BLaER1 (cell line): ENCODE results near the gene MAP4K4.
"Not testable (repeated sequence)": the region's sequence is repeated elsewhere in the genome, so short reads cannot be mapped to it uniquely, and the experiment has no call there.

Experiments
- H3K27ac ChIP-seq: shearing (Covaris generic); formaldehyde crosslinking; 2 replicates; pipeline ENCODE4 v1.8.1; 2022
- H3K27me3 ChIP-seq: shearing (Covaris generic); formaldehyde crosslinking; 2 replicates; pipeline ENCODE4 v1.8.1; 2022
- H3K36me3 ChIP-seq: shearing (Covaris generic); formaldehyde crosslinking; 2 replicates; pipeline ENCODE4 v1.8.1; 2022
- H3K4me1 ChIP-seq: shearing (Covaris generic); formaldehyde crosslinking; 2 replicates; pipeline ENCODE4 v1.8.1; 2022
- H3K4me2 ChIP-seq: shearing (Covaris generic); formaldehyde crosslinking; 2 replicates; pipeline ENCODE4 v1.8.1; 2022
- H3K4me3 ChIP-seq: shearing (Covaris generic); formaldehyde crosslinking; 2 replicates; pipeline ENCODE4 v1.8.1; 2022
- H3K9ac ChIP-seq: shearing (Covaris generic); formaldehyde crosslinking; 2 replicates; pipeline ENCODE4 v1.8.1; 2022
- H3K9me3 ChIP-seq: shearing (Covaris generic); formaldehyde crosslinking; 2 replicates; pipeline ENCODE4 v1.8.1; 2022
- H4K20me1 ChIP-seq: shearing (Covaris generic); formaldehyde crosslinking; 2 replicates; pipeline ENCODE4 v1.8.1; 2022
- Cebpa-rat ChIP-seq: shearing (Covaris generic); IDR thresholded peaks from 2 replicates; pipeline ENCODE4 v1.8.1; 2022

The MAP4K4 gene

GRCh38 chr2:101900375-101900774 lies 202.9 kb downstream of the MAP4K4 start:
- H3K27me3 ChIP-seq: no peaks in the 10 kb centered on the region
- no peak overlapping the region for H3K27ac ChIP-seq

GRCh38 chr2:101901241-101901640 lies 203.7 kb downstream of the MAP4K4 start:
- H3K9ac ChIP-seq: no peak overlapping the region
- H3K4me1 ChIP-seq: no peaks in the 10 kb centered on the region
- no peaks in the 10 kb centered on the region for H3K27me3 ChIP-seq
- no peak overlapping the region for H3K4me3 ChIP-seq
- H4K20me1 ChIP-seq: no peaks in the 10 kb centered on the region
- H3K27ac ChIP-seq: no peak overlapping the region
- no peak overlapping the region for H3K4me2 ChIP-seq
- peaks cover 17% of the 10 kb centered on the region; the same call in 1 of the 2 replicates for H3K36me3 ChIP-seq
- no peak for TF ChIP-seq Cebpa-rat
- H3K9me3 ChIP-seq: peaks cover 28% of the 10 kb centered on the region

More at GRCh38 chr2:101900375-101900774, 202.9 kb downstream of the MAP4K4 start:
- Histone ChIP-seq H3K9me3 (peaks cover 20% of the 10 kb centered on the region), H3K4me1 (no peaks in the 10 kb centered on the region), H3K4me3 (no peak overlapping the region), H3K36me3 (peaks cover 25% of the 10 kb centered on the region; the same call in 1 of the 2 replicates), H3K4me2 (no peak overlapping the region), H3K9ac (no peak overlapping the region), H4K20me1 (no peaks in the 10 kb centered on the region)
- no peak for TF ChIP-seq Cebpa-rat

GRCh38 chr2:101902169-101902568 lies 204.7 kb downstream of the MAP4K4 start:
- Histone ChIP-seq H3K4me1 (no peaks in the 10 kb centered on the region), H3K9me3 (peaks cover 38% of the 10 kb centered on the region), H4K20me1 (no peaks in the 10 kb centered on the region), H3K27me3 (no peaks in the 10 kb centered on the region), H3K4me2 (no peak overlapping the region), H3K9ac (no peak overlapping the region), H3K27ac (no peak overlapping the region), H3K36me3 (0 out of 2 replicates have a peak, but pooled peaks cover 11% of the 10 kb centered on the region), H3K4me3 (no peak overlapping the region)
- no peak for TF ChIP-seq Cebpa-rat

DNA sequence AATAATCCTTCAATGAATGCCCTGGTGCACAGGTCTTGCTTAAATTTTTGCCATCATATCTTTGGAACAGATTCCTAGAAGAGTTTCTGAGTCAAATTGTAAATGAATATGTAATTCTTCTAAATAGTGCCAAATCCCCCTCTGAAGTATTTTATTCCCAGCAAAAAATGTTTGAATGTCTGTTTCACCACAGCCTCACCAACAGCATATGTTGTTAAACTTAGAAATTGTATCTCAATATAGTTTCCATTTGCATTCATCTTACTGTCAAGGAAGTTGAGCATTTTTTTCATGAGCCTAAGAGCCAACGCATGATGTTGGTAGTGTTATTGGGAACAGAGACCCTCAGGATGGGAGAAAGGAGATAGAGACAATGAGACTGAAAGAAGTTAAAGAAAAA lies 207.4 kb downstream of the MAP4K4 start:
- Histone ChIP-seq H3K4me1 (no peaks in the 10 kb centered on the region), H4K20me1 (no peaks in the 10 kb centered on the region), H3K4me3 (no peak overlapping the region), H3K36me3 (no peaks in the 10 kb centered on the region), H3K9ac (no peak overlapping the region), H3K9me3 (peaks cover 60% of the 10 kb centered on the region), H3K27me3 (no peaks in the 10 kb centered on the region), H3K4me2 (no peak overlapping the region), H3K27ac (no peak overlapping the region)
- TF ChIP-seq Cebpa-rat: no peak

GRCh38 chr2:101905746-101906336 lies 208.3 kb downstream of the MAP4K4 start:
- no peaks in the 10 kb centered on the region for H3K4me1 ChIP-seq
- no peak overlapping the region for H3K27ac ChIP-seq
- TF ChIP-seq Cebpa-rat: no peak
- H3K4me3 ChIP-seq: no peak overlapping the region
- H3K9me3 ChIP-seq: peaks cover 60% of the 10 kb centered on the region
- H4K20me1 ChIP-seq: no peaks in the 10 kb centered on the region
- H3K4me2 ChIP-seq: no peak overlapping the region
- no peaks in the 10 kb centered on the region for H3K36me3 ChIP-seq
- H3K9ac ChIP-seq: no peak overlapping the region
- no peaks in the 10 kb centered on the region for H3K27me3 ChIP-seq

- peaks cover 59% of the 10 kb centered on the region for H3K9me3 ChIP-seq
- H4K20me1 ChIP-seq: no peaks in the 10 kb centered on the region
- no peak for TF ChIP-seq Cebpa-rat
- no peak overlapping the region for H3K27ac ChIP-seq
- H3K4me2 ChIP-seq: no peak overlapping the region
- no peak overlapping the region for H3K9ac ChIP-seq
- no peaks in the 10 kb centered on the region for H3K36me3 ChIP-seq
- H3K4me1 ChIP-seq: no peaks in the 10 kb centered on the region
- H3K27me3 ChIP-seq: no peaks in the 10 kb centered on the region
- H3K4me3 ChIP-seq: no peak overlapping the region
These were observed 212.3 kb downstream of the MAP4K4 start for GRCh38 chr2:101909760-101910159.

DNA sequence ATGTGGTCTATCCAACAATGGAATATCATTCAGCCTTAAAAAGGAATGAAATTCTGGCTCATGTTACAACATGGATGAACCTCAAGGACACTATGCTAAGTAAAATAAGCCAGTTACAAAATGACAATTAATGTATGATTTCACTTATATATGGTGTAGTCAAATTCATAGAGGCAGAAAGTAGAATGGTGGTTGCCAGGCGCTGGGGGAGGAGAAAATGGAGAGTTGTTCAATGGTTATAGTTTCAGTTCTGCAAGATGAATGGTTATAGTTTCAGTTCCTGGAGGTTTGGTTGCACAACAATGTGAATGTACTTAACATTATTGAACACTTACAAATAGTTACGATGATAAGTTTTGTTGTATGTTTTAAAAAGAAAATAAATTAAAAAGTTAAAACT lies 215.0 kb downstream of the MAP4K4 start:
- Histone ChIP-seq H3K27me3 (no peaks in the 10 kb centered on the region), H4K20me1 (no peaks in the 10 kb centered on the region), H3K9ac (no peak overlapping the region), H3K9me3 (peaks cover 34% of the 10 kb centered on the region), H3K36me3 (no peaks in the 10 kb centered on the region), H3K4me2 (no peak overlapping the region), H3K4me3 (no peak overlapping the region), H3K4me1 (no peaks in the 10 kb centered on the region), H3K27ac (no peak overlapping the region)
- no peak for TF ChIP-seq Cebpa-rat

DNA sequence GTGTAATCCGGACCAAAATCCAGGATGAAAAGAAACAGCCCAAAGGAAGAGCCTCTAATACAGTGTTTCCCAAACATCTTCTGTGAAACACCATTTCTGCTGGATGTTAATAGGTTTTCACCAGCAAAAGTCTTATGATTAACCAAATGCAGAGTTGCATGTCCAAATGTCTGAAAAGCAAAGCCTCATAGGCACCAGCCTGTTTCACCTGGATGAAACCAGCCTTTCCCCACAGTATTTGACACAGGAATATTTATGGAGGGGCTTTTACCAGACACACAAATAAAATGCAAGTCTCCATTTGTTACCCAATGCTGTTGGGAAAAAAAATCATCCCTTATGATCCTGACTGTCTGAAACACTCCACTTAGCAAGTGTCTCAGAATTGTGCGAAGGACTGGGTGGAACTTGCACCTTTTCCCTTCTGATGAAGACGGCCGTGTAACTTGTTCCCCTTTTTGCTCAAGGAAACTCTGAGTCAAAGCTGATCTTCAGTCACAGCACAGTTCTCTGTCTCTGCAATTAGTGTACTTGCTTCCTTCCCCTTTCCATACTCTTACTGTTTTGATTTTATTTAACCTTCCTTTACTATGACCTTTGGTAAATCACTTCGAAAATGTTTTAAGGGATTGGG lies 223.9 kb downstream of the MAP4K4 start:
- Histone ChIP-seq H3K9me3 (peaks cover 36% of the 10 kb centered on the region), H4K20me1 (no peaks in the 10 kb centered on the region), H3K4me1 (no peaks in the 10 kb centered on the region), H3K27me3 (no peaks in the 10 kb centered on the region), H3K4me3 (no peak overlapping the region), H3K27ac (no peak overlapping the region), H3K9ac (no peak overlapping the region), H3K4me2 (no peak overlapping the region), H3K36me3 (0 out of 2 replicates have a peak, but pooled peaks cover 4% of the 10 kb centered on the region)
- no peak for TF ChIP-seq Cebpa-rat

DNA sequence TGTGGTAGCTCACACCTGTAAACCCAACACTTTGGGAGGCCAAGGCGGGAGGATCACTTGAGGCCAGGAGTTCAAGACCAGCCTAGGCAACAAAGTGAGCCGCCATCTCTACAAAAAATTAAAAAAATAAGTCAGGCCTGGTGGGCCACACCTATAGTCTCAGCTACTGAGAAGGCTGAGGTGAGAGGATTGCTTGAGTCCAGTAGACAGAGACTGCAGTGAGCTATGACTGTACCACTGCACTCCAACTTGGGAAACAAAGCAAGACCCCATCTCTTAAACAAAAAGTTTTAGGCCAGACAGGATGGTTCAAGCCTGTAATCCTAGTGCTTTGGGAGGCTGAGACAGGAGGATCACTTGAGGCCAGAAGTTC lies 224.4 kb downstream of the MAP4K4 start:
- no peak for TF ChIP-seq Cebpa-rat
- 0 out of 2 replicates have a peak, but pooled peaks cover 4% of the 10 kb centered on the region for H3K36me3 ChIP-seq
- no peaks in the 10 kb centered on the region for H4K20me1 ChIP-seq
- no peaks in the 10 kb centered on the region for H3K4me1 ChIP-seq
- no peaks in the 10 kb centered on the region for H3K27me3 ChIP-seq
- peaks cover 41% of the 10 kb centered on the region for H3K9me3 ChIP-seq
- H3K4me2 ChIP-seq: no peak overlapping the region
- H3K9ac ChIP-seq: no peak overlapping the region
- H3K4me3 ChIP-seq: no peak overlapping the region
- no peak overlapping the region for H3K27ac ChIP-seq

DNA sequence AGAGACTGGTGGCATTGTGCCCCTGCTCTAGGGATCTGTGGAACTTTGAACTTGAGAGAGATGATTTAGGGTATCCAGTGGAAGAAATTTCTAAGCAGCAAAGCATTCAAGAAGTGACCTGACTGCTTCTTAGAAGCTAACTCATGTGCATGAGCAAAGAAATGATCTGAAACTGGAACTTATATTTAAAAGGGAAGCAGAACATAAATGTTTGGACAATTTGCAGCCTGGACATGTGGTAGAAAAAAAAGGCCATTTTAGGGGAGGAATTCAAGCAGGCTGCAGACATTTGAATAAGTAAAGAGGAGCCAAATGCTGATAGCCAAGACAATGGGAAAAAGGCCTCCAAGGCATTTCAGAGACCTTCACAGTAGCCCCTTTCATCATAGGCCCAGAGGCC lies 226.8 kb downstream of the MAP4K4 start:
- H3K27me3 ChIP-seq, H3K4me1 ChIP-seq, H3K27ac ChIP-seq, H3K4me2 ChIP-seq, H3K9ac ChIP-seq, H4K20me1 ChIP-seq, H3K4me3 ChIP-seq: not testable (repeated sequence)
- H3K36me3 ChIP-seq: peaks cover 12% of the 10 kb centered on the region; the same call in 1 of the 2 replicates
- H3K9me3 ChIP-seq: peaks cover 64% of the 10 kb centered on the region

- TF ChIP-seq Cebpa-rat: no peak
- Histone ChIP-seq H3K9me3 (peaks cover 43% of the 10 kb centered on the region), H4K20me1 (no peaks in the 10 kb centered on the region)
These were observed 232.5 kb downstream of the MAP4K4 start for GRCh38 chr2:101930019-101930418.

More at GRCh38 chr2:101930019-101930418, 232.5 kb downstream of the MAP4K4 start:
- Histone ChIP-seq H3K27ac (no peak overlapping the region), H3K27me3 (no peaks in the 10 kb centered on the region), H3K36me3 (peaks cover 8% of the 10 kb centered on the region; the same call in 1 of the 2 replicates), H3K4me3 (no peak overlapping the region), H3K4me1 (no peaks in the 10 kb centered on the region), H3K4me2 (no peak overlapping the region), H3K9ac (no peak overlapping the region)
